ENCODE data around the gene JPT1.
"Not testable (repeated sequence)": the region's sequence is repeated elsewhere in the genome, so short reads cannot be mapped to it uniquely, and the experiment has no call there.

JPT1 gene, protein sequence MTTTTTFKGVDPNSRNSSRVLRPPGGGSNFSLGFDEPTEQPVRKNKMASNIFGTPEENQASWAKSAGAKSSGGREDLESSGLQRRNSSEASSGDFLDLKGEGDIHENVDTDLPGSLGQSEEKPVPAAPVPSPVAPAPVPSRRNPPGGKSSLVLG

DNA sequence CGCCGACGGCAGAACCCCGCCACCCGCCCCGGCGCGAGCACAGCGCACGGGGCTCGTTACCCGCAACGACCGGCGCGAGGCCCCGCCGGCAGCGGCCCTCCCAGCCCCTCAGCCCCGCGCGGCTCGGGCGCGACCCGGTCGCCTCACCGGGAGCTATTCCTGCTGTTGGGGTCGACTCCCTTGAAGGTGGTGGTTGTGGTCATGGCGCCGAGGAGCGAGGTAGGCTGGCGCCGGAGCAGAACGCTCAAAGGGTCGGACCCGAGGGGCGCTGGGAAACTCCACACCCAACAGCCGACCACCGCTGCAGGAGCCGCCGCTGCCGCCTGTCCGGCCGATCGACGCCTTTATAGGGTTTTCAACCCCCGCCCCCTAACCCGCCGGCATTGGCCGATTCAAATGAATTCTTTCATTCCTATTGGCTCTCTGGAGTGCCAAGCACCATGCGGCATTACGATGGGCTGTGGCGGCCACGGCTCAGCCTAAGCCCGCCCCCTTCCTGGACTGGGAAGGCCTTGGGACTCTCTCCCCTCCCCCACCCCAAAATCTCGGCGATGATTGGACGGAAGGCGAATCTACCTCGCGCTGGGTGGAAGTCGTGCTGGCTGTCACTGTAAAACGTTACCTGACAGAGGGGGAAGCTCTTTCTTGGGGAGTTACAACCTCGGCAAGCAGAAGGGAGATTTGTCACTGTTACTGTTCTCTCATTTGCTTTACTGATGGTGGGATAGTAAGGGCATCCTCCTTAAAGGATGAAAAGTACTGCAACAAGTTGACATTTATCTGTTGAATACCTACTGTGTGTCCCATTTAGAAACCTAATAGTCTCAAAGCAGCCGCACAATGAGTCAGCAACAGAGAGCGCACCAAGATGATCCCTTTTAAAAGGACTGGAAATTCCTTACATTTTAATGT is at the start of gene JPT1:
Gene JPT1, minus strand, starts transcription at position 318 of the 912 bp plus-strand sequence. Its CDS starts 115 bp downstream, at position 203.
- DNase-seq: peak; percentile 99

DNA sequence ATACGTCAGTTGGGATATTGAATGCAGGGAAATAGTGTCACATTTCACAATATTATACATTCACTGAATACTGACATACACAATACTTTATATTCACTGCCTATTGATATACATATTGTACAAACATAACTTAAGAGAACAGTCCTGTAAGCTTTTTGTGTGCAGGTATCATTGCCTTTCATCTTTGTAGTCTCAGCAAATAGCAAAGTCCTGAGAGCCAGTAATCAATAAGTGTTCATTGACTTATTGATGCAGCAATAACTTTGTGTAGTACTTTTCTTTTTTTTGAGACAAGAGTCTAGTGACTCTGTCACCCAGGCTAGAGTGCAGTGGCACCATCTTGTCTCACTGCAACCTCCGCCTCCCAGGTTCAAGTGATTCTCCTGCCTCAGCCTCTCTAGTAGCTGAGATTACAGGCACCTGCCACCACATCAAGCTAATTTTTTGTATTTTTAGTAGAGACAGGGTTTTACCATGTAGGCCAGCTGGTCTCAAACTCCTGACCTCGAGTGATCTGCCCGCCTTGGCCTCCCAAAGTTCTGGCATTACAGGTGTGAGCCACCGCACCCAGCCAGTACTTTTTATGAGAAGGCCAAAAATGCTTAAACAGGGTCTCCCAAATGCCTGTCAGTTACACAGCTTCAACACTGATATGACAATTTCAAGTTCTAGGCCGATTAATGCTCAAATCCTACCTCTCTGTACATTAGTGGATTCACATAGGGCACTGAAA is 45.7 kb upstream of the JPT1 start:
- DNase-seq: no peak

DNA sequence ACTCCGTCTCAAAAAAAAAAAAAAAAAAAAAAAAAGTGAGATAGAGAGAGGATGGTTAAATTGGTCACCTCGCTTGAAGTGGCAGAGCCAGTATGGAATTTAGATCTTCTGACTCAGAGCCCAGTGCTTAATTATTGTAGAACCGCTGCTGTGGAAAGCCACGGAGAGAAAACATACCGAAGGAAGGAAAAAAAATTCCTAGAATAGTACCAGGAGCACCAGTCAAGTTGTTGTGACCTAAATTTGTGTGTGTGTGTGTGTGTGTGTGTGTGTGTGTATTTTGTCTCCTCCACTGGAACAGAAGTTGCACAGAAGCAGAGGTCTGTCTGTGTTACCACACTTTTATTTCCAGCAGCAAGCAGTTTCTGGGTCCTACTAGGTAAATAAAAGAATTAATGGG is 40.6 kb upstream of the JPT1 start:
- no peak for DNase-seq

DNA sequence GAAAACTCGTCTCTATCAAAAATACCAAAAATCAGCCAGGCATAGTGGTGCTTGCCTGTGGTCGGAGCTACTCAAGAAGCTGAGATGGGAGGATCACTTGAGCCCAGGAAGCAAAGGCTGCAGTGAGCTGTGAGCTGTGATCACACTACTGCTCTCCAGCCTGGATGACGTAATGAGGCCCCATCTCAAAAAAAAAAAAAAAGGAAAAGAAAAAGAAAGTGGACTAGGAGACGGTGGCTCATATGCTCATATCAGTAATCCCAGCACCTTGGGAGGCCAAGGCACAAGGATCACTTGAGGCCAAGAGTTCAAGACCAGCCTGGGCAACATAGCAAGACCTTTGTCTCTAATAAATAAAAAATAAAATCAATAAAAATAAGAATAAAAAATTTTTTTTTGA is 37.3 kb upstream of the JPT1 start:
- no peak for DNase-seq

DNA sequence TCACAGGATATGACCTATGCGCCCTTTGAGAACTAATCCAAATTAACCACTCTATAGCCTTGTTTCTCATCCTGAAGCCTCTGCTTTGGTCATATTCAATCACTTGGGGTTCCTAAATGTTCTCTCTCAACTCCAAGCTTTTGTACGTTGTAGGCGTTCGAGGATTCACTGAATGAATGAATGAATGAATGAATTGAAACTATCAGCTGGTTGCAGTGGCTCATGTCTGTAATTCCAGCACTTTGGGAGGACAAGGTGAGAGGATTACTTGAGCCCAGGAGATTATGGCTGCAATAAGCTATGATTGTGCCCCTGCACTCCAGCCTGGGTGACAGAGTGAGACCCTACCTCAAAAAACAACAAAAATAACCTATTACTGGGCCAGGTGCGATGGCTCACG is 34.3 kb upstream of the JPT1 start:
- no peak for DNase-seq

DNA sequence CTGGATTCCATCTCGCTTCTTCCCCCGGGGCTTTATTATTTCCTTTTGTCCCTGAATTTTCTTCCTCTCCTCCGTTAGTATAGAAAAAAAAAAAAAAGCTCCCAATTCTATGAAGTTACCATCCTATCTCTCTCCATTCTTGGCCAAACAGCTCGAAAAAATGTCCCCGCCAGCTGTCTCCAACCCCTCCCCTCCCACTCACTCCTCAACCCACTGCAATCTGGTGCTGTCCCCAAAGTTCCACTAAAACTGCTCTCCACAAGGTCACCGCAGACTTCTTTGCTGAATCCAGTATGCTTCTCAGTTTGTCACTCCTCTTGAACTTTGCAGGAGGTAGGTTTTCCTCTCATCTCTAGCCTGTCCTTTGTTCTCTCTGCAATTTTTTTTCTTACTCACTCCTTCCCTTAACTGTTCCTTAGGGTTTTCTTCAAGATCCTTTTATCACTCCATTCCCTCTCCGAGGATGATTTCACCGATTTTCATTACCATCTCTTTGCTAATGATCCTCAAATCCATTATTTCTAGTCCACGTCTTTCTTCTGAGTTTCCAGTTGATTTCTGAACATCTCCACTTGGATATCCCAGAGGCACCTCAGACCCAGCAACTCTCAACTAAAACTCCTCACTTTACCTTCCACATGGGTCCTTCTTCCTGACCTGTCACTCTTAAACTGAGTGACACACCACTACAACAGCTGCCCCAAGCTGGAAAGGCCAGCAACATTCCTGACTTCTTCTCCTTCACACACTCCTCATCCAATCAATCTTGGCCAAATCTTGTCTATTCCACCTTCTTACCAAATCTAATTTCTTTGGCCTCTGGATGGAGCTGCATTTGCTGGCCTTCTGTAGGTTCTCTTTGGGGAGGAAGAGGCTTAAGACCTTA is 29.9 kb upstream of the JPT1 start:
- DNase-seq: no peak

DNA sequence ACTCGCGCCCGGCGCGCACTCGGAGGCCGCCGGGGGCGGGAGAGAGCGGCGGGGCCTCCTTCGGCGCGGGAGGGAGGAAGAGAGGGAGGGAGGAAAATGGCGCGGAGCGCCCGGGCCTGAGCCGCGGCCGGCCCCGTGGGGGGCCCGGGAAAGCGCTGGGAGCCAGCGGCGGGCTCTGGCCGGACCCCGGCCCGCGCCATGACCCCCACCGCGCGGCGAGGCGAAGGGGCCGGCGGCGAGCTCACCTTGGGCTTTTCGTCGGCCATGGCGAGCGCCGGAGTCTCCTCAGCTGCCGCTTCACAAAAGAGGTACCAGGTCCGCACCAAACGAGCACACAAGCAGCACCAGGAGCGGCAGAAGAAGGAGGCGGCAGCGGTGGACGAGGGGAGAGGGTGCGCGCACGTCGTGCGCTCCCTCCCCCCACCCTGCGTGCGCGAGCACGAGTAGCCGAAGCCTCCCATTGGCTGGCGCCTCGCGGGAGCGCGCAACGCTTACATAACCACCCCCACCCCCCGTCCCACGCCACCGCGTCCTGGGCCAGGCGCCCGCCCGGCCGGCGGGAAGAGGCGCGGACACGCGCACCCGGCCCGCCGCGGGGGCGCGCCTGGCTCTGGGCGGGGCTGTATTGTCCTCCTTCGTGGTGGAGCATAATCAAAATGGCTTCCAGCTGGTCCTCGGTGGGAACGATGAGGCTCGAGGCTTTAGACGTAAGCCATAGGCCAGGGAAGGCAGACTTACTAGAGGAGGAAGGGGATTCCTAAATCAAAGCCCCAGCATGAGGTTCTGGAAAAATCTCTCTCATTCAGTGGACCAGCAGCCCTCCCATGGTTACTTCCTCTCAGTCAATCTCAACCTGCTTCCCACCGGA is 28.5 kb upstream of the JPT1 start, which contains the start of gene SUMO2:
Gene SUMO2, minus strand, starts transcription at position 391 of the 868 bp plus-strand sequence. Its CDS starts 125 bp downstream, at position 266.
- peak; percentile 97 for DNase-seq

DNA sequence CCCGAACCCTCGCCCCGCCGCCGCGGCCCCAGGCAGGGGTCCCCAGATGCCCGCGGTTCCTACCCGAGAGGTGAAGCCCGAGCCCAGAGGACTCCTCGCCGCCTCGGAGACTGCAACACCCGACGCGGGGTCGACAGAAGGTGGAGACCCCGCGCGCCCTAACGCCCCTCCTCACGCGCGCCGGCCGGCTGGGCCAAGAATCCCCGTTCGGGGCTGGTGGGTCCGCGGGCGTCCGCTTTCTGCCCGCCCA is 27.9 kb upstream of the JPT1 start:
- no peak for DNase-seq

DNA sequence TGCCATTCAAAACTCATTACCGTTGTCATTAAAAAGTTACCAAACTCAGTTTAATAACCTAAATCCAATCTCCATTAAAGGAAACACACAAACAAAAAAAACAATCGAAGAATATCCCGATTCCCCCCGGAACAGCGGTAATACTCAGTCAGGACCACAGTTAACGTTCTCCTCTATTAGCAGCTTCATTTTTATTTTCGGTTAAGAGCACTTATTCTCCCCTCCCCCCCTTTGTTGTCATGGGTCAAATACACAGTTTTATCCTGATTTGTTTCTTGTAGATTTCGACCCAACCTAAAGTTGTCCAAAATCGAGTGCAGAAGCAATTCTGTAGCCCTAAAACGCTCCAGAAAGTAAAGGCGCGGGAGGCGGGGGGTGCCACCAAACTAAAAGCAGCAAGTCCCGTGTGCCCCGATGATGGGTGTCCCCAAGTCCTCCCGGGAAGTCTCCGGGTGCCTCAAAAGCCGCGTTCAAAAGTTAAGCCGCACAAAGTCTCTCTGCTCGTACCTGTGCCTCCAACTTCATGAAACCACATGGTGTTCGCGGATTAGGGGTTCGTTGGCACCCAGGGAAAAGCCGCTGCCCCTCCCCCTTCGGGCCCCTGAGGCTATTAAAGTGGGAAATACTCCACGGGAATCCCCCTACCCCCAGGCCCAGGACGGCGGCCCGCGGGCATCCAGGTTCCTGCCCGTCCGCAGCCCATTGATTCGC is 27.5 kb upstream of the JPT1 start:
- DNase-seq: peak; percentile 59

DNA sequence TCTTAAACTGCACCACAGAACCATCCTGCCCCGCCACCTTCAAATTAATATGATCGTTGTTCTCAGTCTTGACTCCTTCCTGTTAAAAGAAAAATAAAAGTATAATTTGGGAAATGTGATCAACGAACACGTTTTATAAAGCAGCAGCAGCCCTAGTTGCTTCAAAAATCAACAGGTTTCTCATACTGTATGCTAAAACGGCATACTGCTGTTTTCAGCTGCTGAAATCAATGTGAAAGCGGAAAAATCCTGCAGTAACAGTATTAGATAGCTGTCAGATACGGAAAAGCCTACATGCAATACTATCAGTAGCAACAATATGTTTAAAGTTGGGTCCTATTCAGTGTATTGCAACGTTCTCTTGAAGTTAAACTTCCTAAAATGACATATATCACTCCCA is 26.8 kb upstream of the JPT1 start:
- no peak for DNase-seq

DNA sequence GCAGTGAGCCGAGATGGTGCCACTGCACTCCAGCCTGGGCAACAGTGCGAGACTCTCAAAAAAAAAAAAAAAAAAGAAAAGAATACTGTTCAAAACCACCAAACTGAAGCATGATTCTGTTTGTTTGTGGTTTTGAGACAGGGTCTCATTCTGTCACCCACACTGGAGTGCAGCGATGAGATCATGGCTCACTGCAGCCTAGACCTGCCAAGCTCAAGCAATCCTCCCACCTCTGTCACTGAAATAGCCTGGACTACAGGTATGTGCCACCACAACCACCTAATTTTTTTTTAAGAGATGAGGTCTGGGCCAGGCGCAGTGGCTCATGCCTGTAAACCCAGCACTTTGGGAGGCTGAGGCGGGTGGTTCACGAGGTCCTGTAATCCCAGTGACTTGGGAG is 24.1 kb upstream of the JPT1 start:
- no peak for DNase-seq

DNA sequence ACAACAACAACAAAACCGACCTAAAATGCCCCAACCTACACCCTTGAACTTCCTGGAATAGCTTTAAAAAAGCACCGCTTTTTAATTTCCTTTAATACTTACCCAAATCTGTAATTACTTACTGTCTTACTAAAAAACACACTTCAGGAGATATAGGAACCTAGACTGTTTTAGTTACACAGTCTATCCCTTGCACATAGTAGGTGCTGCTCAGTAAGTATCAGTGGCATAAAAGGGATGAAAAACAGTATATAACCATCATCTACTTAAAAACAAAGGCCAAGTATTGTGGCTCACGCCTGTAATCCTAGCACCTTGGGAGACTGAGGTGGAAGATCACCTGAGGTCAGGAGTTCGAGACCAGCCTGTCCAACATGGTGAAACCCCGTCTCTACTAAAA is 22.3 kb upstream of the JPT1 start:
- no peak for DNase-seq

DNA sequence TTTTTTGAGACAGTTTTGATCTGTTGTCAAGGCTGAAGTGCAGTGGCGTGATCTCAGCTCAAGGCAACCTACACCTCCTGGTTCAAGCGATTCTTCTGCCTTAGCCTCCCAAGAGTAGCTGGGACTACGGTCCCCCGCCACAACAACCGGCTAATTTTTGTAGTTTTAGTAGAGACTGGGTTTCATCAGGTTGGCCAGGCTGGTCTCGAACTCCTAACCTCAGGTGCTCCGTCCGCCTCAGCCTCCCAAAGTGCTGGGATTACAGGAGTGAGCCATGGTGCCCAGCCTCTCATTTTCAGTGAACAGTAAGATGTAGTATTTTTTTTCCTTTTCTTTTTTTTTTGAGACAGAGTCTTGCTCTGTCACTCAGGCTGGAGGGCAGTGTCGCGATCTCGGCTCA is 20.7 kb upstream of the JPT1 start:
- DNase-seq: no peak

DNA sequence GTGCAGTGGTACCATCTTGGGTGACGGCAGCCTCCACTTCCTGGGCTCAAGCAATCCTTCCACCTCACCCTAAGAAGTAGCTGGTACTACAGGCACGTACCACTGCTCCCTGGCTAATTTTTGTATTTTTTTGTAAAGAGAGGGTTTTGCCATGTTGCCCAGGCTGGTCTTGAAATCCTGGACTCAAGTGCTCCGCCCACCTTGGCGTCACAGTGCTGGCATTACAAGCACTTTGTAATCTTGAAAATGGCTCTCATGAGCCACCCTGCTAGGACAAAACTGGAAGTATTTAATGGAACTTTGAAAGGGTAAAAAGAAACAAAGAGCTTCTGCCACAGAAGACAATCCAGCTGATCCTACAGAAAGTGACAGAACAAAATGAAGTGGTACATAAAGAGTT is 19.2 kb upstream of the JPT1 start:
- DNase-seq: no peak

DNA sequence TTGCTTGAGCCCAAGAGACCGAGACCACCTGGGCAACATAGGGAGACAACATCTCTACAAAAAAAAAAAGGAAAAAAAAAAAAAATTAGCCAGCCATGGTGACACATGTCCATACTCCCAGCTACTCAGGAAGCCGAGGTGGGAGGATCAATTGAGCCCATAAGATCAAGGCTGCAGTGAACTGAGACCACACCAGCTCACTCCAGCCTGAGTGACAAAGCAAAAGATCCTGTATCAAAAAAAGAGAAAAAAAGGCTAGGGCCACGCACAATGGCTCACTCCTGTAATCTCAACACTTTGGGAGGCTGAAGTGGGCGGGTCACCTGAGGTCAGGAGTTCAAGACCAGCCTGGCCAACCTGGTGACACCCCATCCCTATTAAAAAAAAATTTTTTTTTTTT is 14.7 kb upstream of the JPT1 start:
- DNase-seq: no peak

DNA sequence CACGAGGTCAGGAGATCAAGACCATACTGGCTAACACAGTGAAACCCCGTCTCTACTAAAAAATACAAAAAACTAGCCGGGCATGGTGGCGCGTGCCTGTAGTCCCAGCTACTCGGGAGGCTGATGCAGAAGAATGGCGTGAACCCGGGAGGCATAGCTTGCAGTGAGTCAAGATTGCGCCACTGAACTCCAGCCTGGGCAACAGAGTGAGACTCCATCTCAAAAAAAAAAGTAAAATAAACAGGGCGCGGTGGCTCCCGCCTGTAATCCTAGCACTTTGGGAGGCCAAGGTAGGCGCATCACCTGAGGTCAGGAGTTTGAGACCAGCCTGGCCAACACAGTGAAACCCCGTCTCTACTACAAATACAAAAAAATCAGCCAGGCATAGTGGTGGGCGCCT is 10.3 kb upstream of the JPT1 start:
- not testable (repeated sequence) for DNase-seq

DNA sequence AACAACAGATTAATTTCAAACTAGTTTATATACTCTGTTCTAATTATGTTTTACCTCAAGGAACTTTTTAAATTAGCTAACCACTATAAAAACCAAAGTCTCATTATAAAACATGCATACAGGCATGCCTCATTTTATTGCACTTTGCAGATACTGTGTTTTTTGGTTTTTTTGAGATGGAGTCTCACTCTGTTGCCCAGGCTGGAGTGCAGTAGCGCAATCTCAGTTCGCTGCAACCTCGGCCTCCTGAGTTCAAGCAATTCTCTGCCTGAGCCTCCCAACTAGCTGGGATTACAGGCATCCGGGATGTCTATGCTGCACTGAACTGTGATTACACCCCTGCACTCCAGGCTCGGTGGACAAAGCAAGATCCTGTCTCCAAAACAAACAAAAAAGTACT is 8.8 kb upstream of the JPT1 start:
- no peak for DNase-seq

DNA sequence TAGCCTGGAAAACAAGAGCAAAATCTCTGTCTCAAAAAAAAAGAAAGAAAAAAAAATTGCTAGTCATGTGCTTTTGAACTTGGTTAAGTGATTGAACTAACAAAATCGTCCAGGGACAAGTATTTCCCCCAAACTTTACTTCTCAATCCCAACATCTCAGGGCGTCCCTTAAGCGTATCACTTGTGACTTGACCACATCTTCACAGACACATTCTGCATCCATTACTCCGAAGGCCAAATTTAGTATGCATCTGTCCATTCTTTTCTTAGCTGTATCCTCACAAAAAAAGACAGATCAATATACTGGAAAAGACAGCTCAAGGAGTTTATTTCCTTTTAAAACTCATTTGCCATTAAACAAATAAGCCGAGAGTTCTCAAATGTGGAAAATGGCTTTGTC is 5.9 kb upstream of the JPT1 start:
- DNase-seq: no peak

DNA sequence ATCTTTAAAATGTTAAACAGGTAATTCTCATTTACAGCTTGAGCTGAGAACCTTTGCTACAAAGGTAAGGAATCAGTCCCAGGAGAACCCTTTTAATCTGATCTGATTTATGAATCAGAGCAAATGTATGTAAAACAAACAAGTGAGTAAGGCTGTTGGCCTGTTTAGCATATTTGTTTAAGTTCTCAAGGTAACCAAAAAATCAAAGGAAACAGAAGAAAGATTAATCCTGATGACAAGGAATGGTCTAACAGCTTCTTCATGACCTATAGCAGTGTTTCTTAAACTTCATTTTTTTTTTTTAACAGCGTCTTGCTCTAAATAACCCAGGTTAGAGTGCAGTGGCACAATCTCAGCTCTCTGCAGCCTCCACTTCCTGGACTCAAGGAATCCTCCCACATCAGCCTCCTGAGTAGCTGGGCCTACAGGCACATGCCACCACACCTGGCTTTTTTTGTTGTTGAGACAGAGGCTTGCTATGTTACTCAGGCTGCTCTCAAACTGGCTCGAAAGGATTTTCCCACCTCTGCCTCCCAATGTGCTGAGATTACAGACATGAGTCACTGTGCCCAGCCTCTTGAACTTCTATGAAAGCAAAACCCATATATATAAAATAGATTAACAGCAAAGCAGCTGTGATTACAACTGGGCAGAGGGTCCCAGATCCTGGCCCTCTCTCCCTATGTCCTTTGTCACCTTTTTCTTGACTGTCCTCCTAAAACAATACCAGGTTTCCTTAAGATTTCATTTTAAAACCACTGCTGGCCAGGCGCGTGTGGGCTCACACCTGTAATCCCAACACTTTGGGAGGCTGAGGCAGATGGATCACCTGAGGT is 5.1 kb upstream of the JPT1 start:
- no peak for DNase-seq

DNA sequence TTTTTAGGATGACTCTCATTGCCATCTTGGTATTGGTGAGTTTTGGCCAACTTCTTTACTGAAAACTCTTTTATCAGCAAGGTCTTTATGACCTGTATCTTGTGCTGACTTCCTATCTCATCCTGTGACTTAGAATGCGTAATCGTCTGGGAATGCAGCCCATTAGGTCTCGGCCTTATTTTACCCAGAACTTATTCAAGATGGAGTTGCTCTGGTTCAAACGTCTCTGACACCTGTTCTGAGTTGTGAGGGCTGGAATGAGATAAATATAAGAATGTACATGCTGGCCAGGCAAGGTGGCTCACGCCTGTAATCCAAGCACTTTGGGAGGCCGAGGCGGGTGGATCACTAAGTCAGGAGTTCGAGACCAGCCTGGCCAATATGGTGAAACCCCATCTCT is 4.2 kb upstream of the JPT1 start:
- DNase-seq: not testable (repeated sequence)

All from CD4-positive, alpha-beta T cell treated with Interleukin-10 for 1 hour (primary cell).